Measurements from ENCODE around the gene CHIA.
"Not testable (repeated sequence)": the region's sequence is repeated elsewhere in the genome, so short reads cannot be mapped to it uniquely, and the experiment has no call there.

Gene CHIA

GRCh38 chr1:111320066-111320879 is 29.6 kb downstream of the CHIA start:
- TF ChIP-seq, protein P1, sequence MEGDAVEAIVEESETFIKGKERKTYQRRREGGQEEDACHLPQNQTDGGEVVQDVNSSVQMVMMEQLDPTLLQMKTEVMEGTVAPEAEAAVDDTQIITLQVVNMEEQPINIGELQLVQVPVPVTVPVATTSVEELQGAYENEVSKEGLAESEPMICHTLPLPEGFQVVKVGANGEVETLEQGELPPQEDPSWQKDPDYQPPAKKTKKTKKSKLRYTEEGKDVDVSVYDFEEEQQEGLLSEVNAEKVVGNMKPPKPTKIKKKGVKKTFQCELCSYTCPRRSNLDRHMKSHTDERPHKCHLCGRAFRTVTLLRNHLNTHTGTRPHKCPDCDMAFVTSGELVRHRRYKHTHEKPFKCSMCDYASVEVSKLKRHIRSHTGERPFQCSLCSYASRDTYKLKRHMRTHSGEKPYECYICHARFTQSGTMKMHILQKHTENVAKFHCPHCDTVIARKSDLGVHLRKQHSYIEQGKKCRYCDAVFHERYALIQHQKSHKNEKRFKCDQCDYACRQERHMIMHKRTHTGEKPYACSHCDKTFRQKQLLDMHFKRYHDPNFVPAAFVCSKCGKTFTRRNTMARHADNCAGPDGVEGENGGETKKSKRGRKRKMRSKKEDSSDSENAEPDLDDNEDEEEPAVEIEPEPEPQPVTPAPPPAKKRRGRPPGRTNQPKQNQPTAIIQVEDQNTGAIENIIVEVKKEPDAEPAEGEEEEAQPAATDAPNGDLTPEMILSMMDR (IDR thresholded peaks at IDR 0.05; ENCODE audit: insufficient read depth, low read length, missing control alignments): no peak
- no peak for DNase-seq (ENCODE audit: low read depth, low spot score)
- ChIA-PET POLR2A (no interaction called here), CTCF (interaction anchor here (2.4 kb wide), 1 partner anchor 97 kb away, joined by 11 read pairs; no protein-coding TSS in a partner anchor)
- H3K4me3 ChIP-seq (ENCODE audit: low read depth, low read length): no peak overlapping the region

- no peak overlapping the region for H3K4me3 ChIP-seq (ENCODE audit: low read depth, low read length)
- DNase-seq (ENCODE audit: low read depth, low spot score): no peak
- TF ChIP-seq, protein P1 (IDR thresholded peaks at IDR 0.05; ENCODE audit: insufficient read depth, low read length, missing control alignments): no peak
- ChIA-PET POLR2A (no interaction called here), CTCF (interaction anchor here (0.8 kb wide), 1 partner anchor 100 kb away, joined by 3 read pairs; no protein-coding TSS in a partner anchor)
Measured at GRCh38 chr1:111323231-111323630, 32.6 kb downstream of the CHIA start.

DNA sequence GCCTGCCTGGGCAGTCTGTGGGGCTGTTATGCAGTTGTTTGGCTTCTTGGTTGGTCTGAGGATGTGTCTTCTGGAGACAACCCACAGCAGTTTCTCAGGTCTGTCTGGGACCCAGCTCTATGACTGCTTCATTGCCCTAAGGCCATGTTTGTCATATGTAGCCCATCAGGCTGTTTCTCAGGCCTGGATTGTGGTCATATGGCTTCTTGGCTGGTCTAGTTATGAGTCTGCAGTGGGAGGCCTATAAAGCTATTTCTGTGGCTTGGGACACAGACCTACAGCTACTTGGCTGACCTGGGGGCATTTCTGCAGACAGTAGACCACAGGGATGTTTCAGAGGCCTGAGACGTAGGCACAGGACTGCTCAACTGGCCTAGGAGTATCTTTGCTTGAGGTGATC is 41.5 kb downstream of the CHIA start:
- no peak overlapping the region for H3K4me3 ChIP-seq (ENCODE audit: low read depth, low read length)
- CTCF ChIA-PET: interaction anchor here (0.9 to 6.8 kb wide), 5 partner anchors 103 to 302 kb away, joined by 3 to 106 read pairs (median 21); partner anchors contain the start of gene CHI3L2
- no peak for DNase-seq (ENCODE audit: low read depth, low spot score)
- TF ChIP-seq, protein P1 (IDR thresholded peaks at IDR 0.05; ENCODE audit: insufficient read depth, low read length, missing control alignments): no peak
- POLR2A ChIA-PET: no interaction called here

- ChIA-PET POLR2A (no interaction called here), CTCF (interaction anchor here (0.7 to 6.8 kb wide), 15 partner anchors 9 to 342 kb away, joined by 3 to 106 read pairs (median 4); partner anchors contain the start of gene CHI3L2)
Measured at GRCh38 chr1:111334169-111334568, 43.5 kb downstream of the CHIA start.

GRCh38 chr1:111335214-111335877 is 44.7 kb downstream of the CHIA start:
- CTCF ChIA-PET: interaction anchor here (1.3 to 6.8 kb wide), 5 partner anchors 109 to 305 kb away, joined by 4 to 106 read pairs (median 21); partner anchors contain the start of gene CHI3L2
- H3K4me3 ChIP-seq (ENCODE audit: low read depth, low read length); POLR2A ChIA-PET; DNase-seq (ENCODE audit: low read depth, low spot score): not testable (repeated sequence)

More at GRCh38 chr1:111334169-111334568, 43.5 kb downstream of the CHIA start:
- H3K4me3 ChIP-seq (ENCODE audit: low read depth, low read length): no peak overlapping the region
- TF ChIP-seq, protein P1 (IDR thresholded peaks at IDR 0.05; ENCODE audit: insufficient read depth, low read length, missing control alignments): peak; percentile 60
- DNase-seq (ENCODE audit: low read depth, low spot score): no peak

GRCh38 chr1:111338849-111339248 is 48.2 kb downstream of the CHIA start:
- POLR2A ChIA-PET; H3K4me3 ChIP-seq (ENCODE audit: low read depth, low read length); CTCF ChIA-PET; DNase-seq (ENCODE audit: low read depth, low spot score): not testable (repeated sequence)
